IPS-20b (cell line): ENCODE results near the gene ITPR3.

Experiments
- H3K27ac ChIP-seq: one replicate; pipeline ENCODE4 v1.5.1; 2013; ENCODE audit warnings: low read length
- H3K27me3 ChIP-seq: 2 replicates; pipeline ENCODE4 v1.6.1; 2013; ENCODE audit warnings: mild to moderate bottlenecking, low read length, inconsistent platforms; ENCODE audit not compliant: insufficient read depth
- H3K36me3 ChIP-seq: 2 replicates; pipeline ENCODE4 v1.6.1; 2013; ENCODE audit warnings: low read depth, mild to moderate bottlenecking, inconsistent platforms, low read length, moderate library complexity; ENCODE audit not compliant: insufficient read depth
- H3K4me1 ChIP-seq: 2 replicates; pipeline ENCODE4 v1.6.1; 2013; ENCODE audit warnings: mild to moderate bottlenecking, control low read depth, inconsistent platforms, low read length, moderate library complexity; ENCODE audit not compliant: insufficient read depth
- H3K4me3 ChIP-seq: 2 replicates; pipeline ENCODE4 v1.5.1; 2013; ENCODE audit warnings: mild to moderate bottlenecking, low read length, inconsistent platforms
- H3K9ac ChIP-seq: 2 replicates; pipeline ENCODE4 v1.6.1; 2013; ENCODE audit warnings: low read depth, mild to moderate bottlenecking, inconsistent platforms, low read length, moderate library complexity
- H3K9me3 ChIP-seq: 2 replicates; pipeline ENCODE4 v1.6.1; 2013; ENCODE audit warnings: mild to moderate bottlenecking, low read depth, low read length, inconsistent platforms; ENCODE audit not compliant: insufficient read depth

Gene ITPR3

GRCh38 chr6:33667072-33667471, 46.0 kb downstream of the ITPR3 start:
- Histone ChIP-seq H3K9ac (no peak overlapping the region), H3K27me3 (no peaks in the 10 kb centered on the region), H3K4me1 (no peaks in the 10 kb centered on the region), H3K36me3 (peaks cover 35% of the 10 kb centered on the region), H3K4me3 (no peak overlapping the region), H3K27ac (no peak overlapping the region), H3K9me3 (no peaks in the 10 kb centered on the region)

- Histone ChIP-seq H3K27me3 (no peaks in the 10 kb centered on the region), H3K9ac (no peak overlapping the region), H3K9me3 (no peaks in the 10 kb centered on the region), H3K4me1 (no peaks in the 10 kb centered on the region), H3K4me3 (no peak overlapping the region), H3K27ac (no peak overlapping the region), H3K36me3 (peaks cover 35% of the 10 kb centered on the region)
Observed at GRCh38 chr6:33667776-33668175, 46.7 kb downstream of the ITPR3 start.

GRCh38 chr6:33668328-33668727, 47.2 kb downstream of the ITPR3 start:
- Histone ChIP-seq H3K27me3 (no peaks in the 10 kb centered on the region), H3K9me3 (no peaks in the 10 kb centered on the region), H3K4me3 (no peak overlapping the region), H3K27ac (no peak overlapping the region), H3K9ac (no peak overlapping the region), H3K4me1 (no peaks in the 10 kb centered on the region), H3K36me3 (peaks cover 35% of the 10 kb centered on the region)

GRCh38 chr6:33668914-33669313, 47.8 kb downstream of the ITPR3 start:
- Histone ChIP-seq H3K9me3 (no peaks in the 10 kb centered on the region), H3K4me3 (no peak overlapping the region), H3K36me3 (peaks cover 40% of the 10 kb centered on the region), H3K9ac (no peak overlapping the region), H3K27me3 (no peaks in the 10 kb centered on the region), H3K27ac (no peak overlapping the region), H3K4me1 (no peaks in the 10 kb centered on the region)

- no peaks in the 10 kb centered on the region for H3K9me3 ChIP-seq
- H3K27me3 ChIP-seq, result no peaks in the 10 kb centered on the region
- H3K27ac ChIP-seq, result no peak overlapping the region
- H3K36me3 ChIP-seq, result peaks cover 50% of the 10 kb centered on the region
- H3K4me3 ChIP-seq, result no peak overlapping the region
- H3K9ac ChIP-seq, result no peak overlapping the region
- no peaks in the 10 kb centered on the region for H3K4me1 ChIP-seq
Observed at GRCh38 chr6:33670086-33670660, 49.1 kb downstream of the ITPR3 start.

GRCh38 chr6:33670971-33671743, 50.0 kb downstream of the ITPR3 start:
- H3K27ac ChIP-seq, result no peak overlapping the region
- no peak overlapping the region for H3K9ac ChIP-seq
- H3K36me3 ChIP-seq, result peaks cover 56% of the 10 kb centered on the region
- H3K4me1 ChIP-seq, result no peaks in the 10 kb centered on the region
- H3K4me3 ChIP-seq, result no peak overlapping the region
- H3K27me3 ChIP-seq, result no peaks in the 10 kb centered on the region
- H3K9me3 ChIP-seq, result no peaks in the 10 kb centered on the region

- Histone ChIP-seq H3K27me3 (no peaks in the 10 kb centered on the region), H3K9me3 (no peaks in the 10 kb centered on the region), H3K4me1 (no peaks in the 10 kb centered on the region), H3K9ac (no peak overlapping the region), H3K4me3 (no peak overlapping the region), H3K36me3 (peaks cover 60% of the 10 kb centered on the region), H3K27ac (no peak overlapping the region)
Observed at GRCh38 chr6:33671744-33672072, 50.6 kb downstream of the ITPR3 start.

- H3K9me3 ChIP-seq, result no peaks in the 10 kb centered on the region
- H3K27me3 ChIP-seq, result no peaks in the 10 kb centered on the region
- H3K4me3 ChIP-seq, result no peak overlapping the region
- H3K4me1 ChIP-seq, result no peaks in the 10 kb centered on the region
- no peak overlapping the region for H3K27ac ChIP-seq
- H3K36me3 ChIP-seq, result peaks cover 60% of the 10 kb centered on the region
- no peak overlapping the region for H3K9ac ChIP-seq
Observed at GRCh38 chr6:33672808-33673207, 51.7 kb downstream of the ITPR3 start.

- Histone ChIP-seq H3K27ac (no peak overlapping the region), H3K4me3 (no peak overlapping the region), H3K9me3 (no peaks in the 10 kb centered on the region), H3K4me1 (no peaks in the 10 kb centered on the region), H3K9ac (no peak overlapping the region), H3K27me3 (no peaks in the 10 kb centered on the region), H3K36me3 (peaks cover 55% of the 10 kb centered on the region)
Observed at GRCh38 chr6:33673851-33674250, 52.7 kb downstream of the ITPR3 start.

GRCh38 chr6:33675968-33676367, 54.8 kb downstream of the ITPR3 start:
- Histone ChIP-seq H3K36me3 (peaks cover 58% of the 10 kb centered on the region), H3K9me3 (no peaks in the 10 kb centered on the region), H3K9ac (no peak overlapping the region), H3K4me1 (no peaks in the 10 kb centered on the region), H3K27ac (no peak overlapping the region), H3K4me3 (no peak overlapping the region), H3K27me3 (no peaks in the 10 kb centered on the region)

- Histone ChIP-seq H3K27me3 (no peaks in the 10 kb centered on the region), H3K9me3 (no peaks in the 10 kb centered on the region), H3K4me3 (no peak overlapping the region), H3K9ac (no peak overlapping the region), H3K36me3 (peaks cover 64% of the 10 kb centered on the region), H3K27ac (no peak overlapping the region), H3K4me1 (no peaks in the 10 kb centered on the region)
Observed at GRCh38 chr6:33676416-33677142, 55.5 kb downstream of the ITPR3 start.

- no peaks in the 10 kb centered on the region for H3K4me1 ChIP-seq
- peaks cover 66% of the 10 kb centered on the region for H3K36me3 ChIP-seq
- no peak overlapping the region for H3K4me3 ChIP-seq
- H3K9ac ChIP-seq, result no peak overlapping the region
- no peak overlapping the region for H3K27ac ChIP-seq
- H3K9me3 ChIP-seq, result no peaks in the 10 kb centered on the region
- H3K27me3 ChIP-seq, result no peaks in the 10 kb centered on the region
Observed at GRCh38 chr6:33677143-33677660, 56.1 kb downstream of the ITPR3 start.
